CD4-positive, alpha-beta memory T cell (primary cell): ENCODE measurements around the gene ODF2L. TPM values are rescaled to one million over a fixed set of nuclear protein-coding genes. Genes with fewer than 3 reads are reported as not detected.

ENCODE experiments used
- CTCF ChIA-PET: fragments of 350-600 bp; sonication (Branson Sonifier 250); formaldehyde crosslinking; loops from one replicate; lab custom pipeline; 2021; ENCODE audit warnings: inconsistent platforms; ENCODE audit not compliant: partially characterized antibody; lab: Charles Lee
- POLR2A ChIA-PET: fragments of 350-600 bp; sonication (Branson Sonifier 250); formaldehyde crosslinking; loops from one replicate; lab custom pipeline; 2021; ENCODE audit not compliant: partially characterized antibody; lab: Charles Lee
- DNase-seq, 5 donors: peaks; one replicate each; pipeline versions ENCODE4 v3.0.0 to v3.0.0-alpha.2; 2020 to 2022; ENCODE audit warnings: mixed read lengths in 1 of 5
- H3K27ac ChIP-seq: one replicate; pipeline ENCODE4 v1.7.0; 2013; ENCODE audit warnings: low read depth, low read length
- H3K27me3 ChIP-seq: 2 replicates; pipeline ENCODE4 v1.7.0; 2013; ENCODE audit warnings: mild to moderate bottlenecking, low read length, moderate library complexity; ENCODE audit not compliant: insufficient read depth
- H3K36me3 ChIP-seq: 2 replicates; pipeline ENCODE4 v1.7.0; 2013; ENCODE audit warnings: mild to moderate bottlenecking, low read length, moderate library complexity; ENCODE audit not compliant: insufficient read depth
- H3K4me1 ChIP-seq: 2 replicates; pipeline ENCODE4 v1.7.0; 2013; ENCODE audit warnings: mild to moderate bottlenecking, low read length, moderate library complexity; ENCODE audit not compliant: insufficient read depth
- H3K4me3 ChIP-seq, 2 donors: one replicate each; pipeline ENCODE4 v1.7.0; 2013; ENCODE audit warnings: low read length in 2 of 2, mild to moderate bottlenecking in 1 of 2
- H3K9me3 ChIP-seq, 2 donors: one replicate each; pipeline ENCODE4 v1.7.0; 2013; ENCODE audit warnings: low read length in 2 of 2, control low read depth in 1 of 2; ENCODE audit not compliant: control insufficient read depth in 1 of 2
- H3K27ac Mint-ChIP-seq, 7 donors: one replicate each; pipeline ENCODE4 v1.8.0; 2020 to 2021; ENCODE audit warnings: mixed read lengths in 7 of 7, mild to moderate bottlenecking in 6 of 7, inconsistent platforms in 3 of 7, moderate library complexity in 3 of 7
- H3K27me3 Mint-ChIP-seq, 2 donors: one replicate each; pipeline ENCODE4 v1.8.0; 2020 to 2021; ENCODE audit warnings: mixed read lengths in 2 of 2
- H3K36me3 Mint-ChIP-seq, 2 donors: one replicate each; pipeline ENCODE4 v1.8.0; 2020 to 2021; ENCODE audit warnings: mixed read lengths in 2 of 2, inconsistent platforms in 1 of 2, mild to moderate bottlenecking in 1 of 2
- H3K4me1 Mint-ChIP-seq, 4 donors: one replicate each; pipeline ENCODE4 v1.8.0; 2020 to 2021; ENCODE audit warnings: mixed read lengths in 4 of 4, mild to moderate bottlenecking in 1 of 4
- H3K4me3 Mint-ChIP-seq, 8 donors: one replicate each; pipeline ENCODE4 v1.8.0; 2020 to 2021; ENCODE audit warnings: mixed read lengths in 8 of 8, mild to moderate bottlenecking in 7 of 8, moderate library complexity in 6 of 8, inconsistent platforms in 3 of 8
- H3K9me3 Mint-ChIP-seq, 8 donors: one replicate each; pipeline ENCODE4 v1.8.0; 2020 to 2021; ENCODE audit warnings: mixed read lengths in 8 of 8, mild to moderate bottlenecking in 5 of 8, inconsistent platforms in 3 of 8, moderate library complexity in 1 of 8
- intact Hi-C: fragments of 100-400 bp; cut with micrococcal nuclease; formaldehyde crosslinking; loops from one replicate; pipeline ENCODE4 v1.15.1; 2023
- polyA plus RNA-seq, 2 donors: library from polyadenylated mRNA; unstranded; fragments of 300-500 nt; fragmentation: Illumina TruSeq; gene quantifications; one replicate each; pipeline ENCODE4 v1.2.3, GENCODE V29; 2021
- total RNA-seq, 2 experiments: library from RNA; stranded (reverse); gene quantifications; one replicate each; pipeline ENCODE4 v1.2.3, GENCODE V29; 2021

Gene ODF2L
- total and polyA plus RNA-seq, 4 experiments from 2014 or later = 60.0 to 98.3 (median 78.8) TPM

- CTCF ChIA-PET = interaction anchor here (0.8 to 2.8 kb wide), 6 partner anchors 10 to 315 kb away, joined by 3 to 32 read pairs (median 10); partner anchors contain the start of gene SH3GLB1
- no peaks in the 10 kb centered on the region for H3K9me3 Mint-ChIP-seq
- H3K27me3 ChIP-seq = no peaks in the 10 kb centered on the region
- H3K27ac ChIP-seq = peak overlapping the region; percentile 39
- intact Hi-C loops = loop anchor here (1.0 kb wide), 1 partner anchor 9 kb away; no protein-coding TSS in a partner anchor
- H3K9me3 ChIP-seq = no peaks in the 10 kb centered on the region
- peak overlapping the region; percentile 82 to 98 (median 93) for H3K27ac Mint-ChIP-seq
- peaks cover 67% of the 10 kb centered on the region for H3K4me1 ChIP-seq
- POLR2A ChIA-PET = interaction anchor here (0.8 to 2.5 kb wide), 3 partner anchors 316 to 526 kb away, joined by 3 to 18 read pairs (median 10); partner anchors contain the start of genes HS2ST1, SELENOF and SH3GLB1
- H3K4me3 ChIP-seq = peak overlapping the region; percentile 9 to 12
- DNase-seq = peak in 4 of 5 donors; percentile 51 to 66 (median 55)
- H3K36me3 ChIP-seq = no peaks in the 10 kb centered on the region
- no peaks in the 10 kb centered on the region for H3K27me3 Mint-ChIP-seq
- H3K4me1 Mint-ChIP-seq = peaks cover 45 to 68% (median 50%) of the 10 kb centered on the region in 4 donors
- H3K4me3 Mint-ChIP-seq = peak overlapping the region; percentile 59 to 88 (median 83)
- H3K36me3 Mint-ChIP-seq = peaks cover 4 to 11% of the 10 kb centered on the region in 2 donors
Measured at GRCh38 chr1:86389307-86389706, 6.8 kb downstream of the ODF2L start.

- no peak for DNase-seq
- Mint-ChIP-seq H3K4me3 (peak overlapping the region in 5 of 8 donors; percentile 72 to 88 (median 87)), H3K27ac (peak overlapping the region; percentile 82 to 98 (median 93)), H3K36me3 (peaks cover 4 to 11% of the 10 kb centered on the region in 2 donors), H3K4me1 (peaks cover 44 to 63% (median 47%) of the 10 kb centered on the region in 4 donors), H3K27me3 (no peaks in the 10 kb centered on the region), H3K9me3 (no peaks in the 10 kb centered on the region)
- POLR2A ChIA-PET = interaction anchor here (2.5 to 6.5 kb wide), 2 partner anchors 7 to 316 kb away, joined by 18 to 54 read pairs; partner anchors contain the start of genes ODF2L and SH3GLB1
- Histone ChIP-seq H3K9me3 (no peaks in the 10 kb centered on the region), H3K36me3 (no peaks in the 10 kb centered on the region), H3K27me3 (no peaks in the 10 kb centered on the region), H3K4me1 (peaks cover 63% of the 10 kb centered on the region), H3K4me3 (peak overlapping the region in 1 of 2 donors; percentile 12), H3K27ac (peak overlapping the region; percentile 39)
- intact Hi-C loops = loop anchor here (1.0 kb wide), 2 partner anchors 8 kb away; partner anchors contain the start of gene ODF2L
- CTCF ChIA-PET = interaction anchor here (1.0 to 7.2 kb wide), 4 partner anchors 85 to 315 kb away, joined by 3 to 117 read pairs (median 6); partner anchors contain the start of gene SH3GLB1
Measured at GRCh38 chr1:86388777-86389176, 7.3 kb downstream of the ODF2L start.

GRCh38 chr1:86387916-86388627 is 8.1 kb downstream of the ODF2L start:
- no peak for DNase-seq
- intact Hi-C loops = loop anchor here (1.0 kb wide), 1 partner anchor 8 kb away; the partner anchor contains the start of gene ODF2L
- Mint-ChIP-seq H3K4me1 (peaks cover 39 to 63% (median 40%) of the 10 kb centered on the region in 4 donors), H3K27me3 (no peaks in the 10 kb centered on the region), H3K27ac (peak overlapping the region in 5 of 7 donors; percentile 8 to 93 (median 72)), H3K9me3 (no peaks in the 10 kb centered on the region), H3K36me3 (peaks cover 4 to 11% of the 10 kb centered on the region in 2 donors), H3K4me3 (peak overlapping the region in 3 of 8 donors; percentile 20 to 22 (median 21))
- no peaks in the 10 kb centered on the region for H3K9me3 ChIP-seq
- H3K36me3 ChIP-seq = no peaks in the 10 kb centered on the region
- ChIA-PET POLR2A (interaction anchor here (1.0 to 6.5 kb wide), 3 partner anchors 8 to 316 kb away, joined by 3 to 54 read pairs (median 4); partner anchors contain the start of genes ODF2L and SH3GLB1), CTCF (interaction anchor here (1.4 to 7.2 kb wide), 4 partner anchors 86 to 316 kb away, joined by 4 to 117 read pairs (median 6); partner anchors contain the start of gene SH3GLB1)
- H3K27ac ChIP-seq = peak overlapping the region; percentile 39
- H3K27me3 ChIP-seq = no peaks in the 10 kb centered on the region
- no peak overlapping the region for H3K4me3 ChIP-seq
- peaks cover 63% of the 10 kb centered on the region for H3K4me1 ChIP-seq

- CTCF ChIA-PET = interaction anchor here (0.6 to 7.2 kb wide), 7 partner anchors 8 to 359 kb away, joined by 3 to 117 read pairs (median 4); partner anchors contain the start of gene SH3GLB1
- peak overlapping the region in 5 of 7 donors; percentile 18 to 77 (median 59) for H3K27ac Mint-ChIP-seq
- intact Hi-C loops = loop anchor here (5.0 kb wide), 1 partner anchor 699 kb away; no protein-coding TSS in a partner anchor
Measured at GRCh38 chr1:86382878-86383277, 13.2 kb downstream of the ODF2L start.

GRCh38 chr1:86381223-86381622 is 14.9 kb downstream of the ODF2L start:
- H3K27me3 Mint-ChIP-seq = no peaks in the 10 kb centered on the region
- no peak for DNase-seq
- Histone ChIP-seq H3K4me3 (no peak overlapping the region), H3K4me1 (peaks cover 17% of the 10 kb centered on the region), H3K27ac (no peak overlapping the region), H3K9me3 (no peaks in the 10 kb centered on the region), H3K27me3 (no peaks in the 10 kb centered on the region), H3K36me3 (no peaks in the 10 kb centered on the region)
- no peak overlapping the region for H3K27ac Mint-ChIP-seq
- CTCF ChIA-PET = no interaction called here
- peaks cover 0 to 2% (median 0%) of the 10 kb centered on the region in 8 donors for H3K9me3 Mint-ChIP-seq
- peak overlapping the region in 2 of 8 donors; percentile 20 to 31 for H3K4me3 Mint-ChIP-seq
- POLR2A ChIA-PET = no interaction called here
- H3K36me3 Mint-ChIP-seq = peaks cover 29 to 32% of the 10 kb centered on the region in 2 donors
- intact Hi-C loops = loop anchor here (2.0 to 5.0 kb wide), 2 partner anchors 362 to 701 kb away; no protein-coding TSS in a partner anchor
- peaks cover 8 to 30% (median 12%) of the 10 kb centered on the region in 4 donors for H3K4me1 Mint-ChIP-seq

More at GRCh38 chr1:86382878-86383277, 13.2 kb downstream of the ODF2L start:
- Mint-ChIP-seq H3K9me3 (peaks cover 0 to 2% (median 0%) of the 10 kb centered on the region in 8 donors), H3K4me1 (peaks cover 8 to 35% (median 13%) of the 10 kb centered on the region in 4 donors), H3K27me3 (no peaks in the 10 kb centered on the region), H3K4me3 (peak overlapping the region in 7 of 8 donors; percentile 62 to 87 (median 69)), H3K36me3 (peaks cover 13 to 17% of the 10 kb centered on the region in 2 donors)
- no peak for DNase-seq
- POLR2A ChIA-PET = interaction anchor here (1.2 to 6.5 kb wide), 3 partner anchors 10 to 322 kb away, joined by 4 to 54 read pairs (median 6); partner anchors contain the start of genes ODF2L and SH3GLB1
- H3K27ac ChIP-seq = peak overlapping the region; percentile 18
- H3K4me3 ChIP-seq = no peak overlapping the region
- H3K27me3 ChIP-seq = no peaks in the 10 kb centered on the region
- H3K9me3 ChIP-seq = no peaks in the 10 kb centered on the region
- H3K36me3 ChIP-seq = no peaks in the 10 kb centered on the region
- H3K4me1 ChIP-seq = peaks cover 27% of the 10 kb centered on the region

- Mint-ChIP-seq H3K4me3 (peak overlapping the region in 2 of 8 donors; percentile 38 to 55), H3K36me3 (peaks cover 30 to 34% of the 10 kb centered on the region in 2 donors), H3K9me3 (peaks cover 0 to 2% (median 0%) of the 10 kb centered on the region in 8 donors), H3K27ac (peak overlapping the region in 3 of 7 donors; percentile 32 to 48 (median 42)), H3K27me3 (no peaks in the 10 kb centered on the region), H3K4me1 (peaks cover 8 to 30% (median 12%) of the 10 kb centered on the region in 4 donors)
- Histone ChIP-seq H3K27ac (no peak overlapping the region), H3K4me1 (peaks cover 17% of the 10 kb centered on the region), H3K9me3 (no peaks in the 10 kb centered on the region), H3K4me3 (no peak overlapping the region), H3K27me3 (no peaks in the 10 kb centered on the region), H3K36me3 (no peaks in the 10 kb centered on the region)
- ChIA-PET CTCF (interaction anchor here (0.6 to 5.4 kb wide), 23 partner anchors 10 to 704 kb away, joined by 3 to 65 read pairs (median 5); partner anchors contain the start of genes CLCA2, ODF2L and SH3GLB1), POLR2A (interaction anchor here (0.7 to 1.3 kb wide), 3 partner anchors 8 to 121 kb away, joined by 3 read pairs; partner anchors contain the start of gene ODF2L)
- intact Hi-C loops = loop anchor here (1.0 to 5.0 kb wide), 8 partner anchors 9 to 702 kb away; partner anchors contain the start of gene ODF2L
- DNase-seq = peak in 4 of 5 donors; percentile 49 to 59 (median 54)
Measured at GRCh38 chr1:86380257-86380861, 15.8 kb downstream of the ODF2L start.
